NT2/D1 (cell line): Measurements from ENCODE around the gene DNAI1.

ENCODE experiments used
- SUZ12 ChIP-seq: IDR thresholded peaks from 2 replicates; pipeline ENCODE4 v1.6.1; 2011; ENCODE audit not compliant: insufficient read length, insufficient read depth; ENCODE audit errors: extremely low read depth
- YY1 ChIP-seq: IDR thresholded peaks from 2 replicates; pipeline ENCODE4 v1.6.1; 2011; ENCODE audit not compliant: insufficient read length, insufficient read depth

GRCh38 chr9:34514401-34514800, 55.8 kb downstream of the DNAI1 start:
- TF ChIP-seq YY1: no peak
- TF ChIP-seq SUZ12: no peak
